ENCODE results near the gene TNIK.

Gene TNIK

GRCh38 chr3:171181907-171182690, 278.1 kb downstream of the TNIK start:
- DNase-seq, result no peak

- no peak for DNase-seq
Measured at GRCh38 chr3:171178714-171179113, 281.5 kb downstream of the TNIK start.

- DNase-seq, result no peak
Measured at GRCh38 chr3:171177553-171177952, 282.7 kb downstream of the TNIK start.

- no peak for DNase-seq
Measured at GRCh38 chr3:171177056-171177455, 283.1 kb downstream of the TNIK start.

- DNase-seq, result no peak
Measured at GRCh38 chr3:171176244-171176933, 283.8 kb downstream of the TNIK start.

GRCh38 chr3:171175741-171176234, 284.4 kb downstream of the TNIK start:
- no peak for DNase-seq

- DNase-seq, result no peak
Measured at GRCh38 chr3:171173736-171174135, 286.5 kb downstream of the TNIK start.

- no peak for DNase-seq
Measured at GRCh38 chr3:171172070-171172469, 288.1 kb downstream of the TNIK start.

GRCh38 chr3:171169866-171170265, 290.3 kb downstream of the TNIK start:
- no peak for DNase-seq

GRCh38 chr3:171169443-171169842, 290.8 kb downstream of the TNIK start:
- DNase-seq, result no peak

GRCh38 chr3:171168551-171168950, 291.7 kb downstream of the TNIK start:
- no peak for DNase-seq

GRCh38 chr3:171168086-171168485, 292.1 kb downstream of the TNIK start:
- DNase-seq, result no peak

- DNase-seq, result no peak
Measured at GRCh38 chr3:171165983-171166382, 294.2 kb downstream of the TNIK start.

- DNase-seq, result no peak
Measured at GRCh38 chr3:171165499-171165921, 294.7 kb downstream of the TNIK start.

GRCh38 chr3:171164067-171164465, 296.1 kb downstream of the TNIK start:
- DNase-seq, result no peak

- DNase-seq, result no peak
Measured at GRCh38 chr3:171163101-171164066, 296.8 kb downstream of the TNIK start.

- no peak for DNase-seq
Measured at GRCh38 chr3:171160325-171160724, 299.9 kb downstream of the TNIK start.

GRCh38 chr3:171159822-171160157, 300.4 kb downstream of the TNIK start:
- no peak for DNase-seq

- no peak for DNase-seq
Measured at GRCh38 chr3:171159024-171159821, 301.0 kb downstream of the TNIK start.

GRCh38 chr3:171157980-171158379, 302.2 kb downstream of the TNIK start:
- DNase-seq, result no peak

GRCh38 chr3:171157286-171157685, 302.9 kb downstream of the TNIK start:
- DNase-seq, result no peak

GRCh38 chr3:171156401-171157010, 303.7 kb downstream of the TNIK start:
- no peak for DNase-seq
